ENCODE measurements around the gene CD34. TPM values are rescaled to one million over a fixed set of nuclear protein-coding genes. Genes with fewer than 3 reads are reported as not detected.

CD34 gene
- total RNA-seq, 1 donor from 2014 or later = 1.2 TPM

DNA sequence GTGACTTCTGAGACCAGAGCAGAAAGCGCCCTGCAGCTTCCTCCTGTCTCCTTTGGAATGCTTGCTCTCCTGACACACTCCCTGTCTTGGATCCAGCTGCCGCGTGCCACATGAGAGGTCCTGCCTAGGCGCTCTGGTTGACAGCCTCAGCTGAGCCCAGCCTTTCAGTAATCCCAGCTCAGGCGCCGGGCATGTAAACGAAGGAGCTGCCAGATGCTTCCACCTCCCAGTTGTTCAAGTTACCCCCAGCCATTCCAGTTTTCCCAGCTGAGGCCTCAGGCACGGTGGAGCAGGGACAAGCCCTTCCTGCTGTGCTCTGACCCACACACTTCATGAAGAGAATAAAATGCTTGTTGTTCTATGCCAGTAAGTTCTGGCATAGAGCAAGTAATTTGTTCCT is 14.3 kb upstream of the CD34 start:
- Mint-ChIP-seq H3K9me3 (peaks cover 4% of the 10 kb centered on the region), H3K36me3 (no peaks in the 10 kb centered on the region), H3K27ac (no peak overlapping the region), H3K4me3 (no peak overlapping the region), H3K4me1 (peaks cover 12% of the 10 kb centered on the region), H3K27me3 (ENCODE audit: low read depth) (peaks cover 50% of the 10 kb centered on the region)
- TF ChIP-seq, protein P1, sequence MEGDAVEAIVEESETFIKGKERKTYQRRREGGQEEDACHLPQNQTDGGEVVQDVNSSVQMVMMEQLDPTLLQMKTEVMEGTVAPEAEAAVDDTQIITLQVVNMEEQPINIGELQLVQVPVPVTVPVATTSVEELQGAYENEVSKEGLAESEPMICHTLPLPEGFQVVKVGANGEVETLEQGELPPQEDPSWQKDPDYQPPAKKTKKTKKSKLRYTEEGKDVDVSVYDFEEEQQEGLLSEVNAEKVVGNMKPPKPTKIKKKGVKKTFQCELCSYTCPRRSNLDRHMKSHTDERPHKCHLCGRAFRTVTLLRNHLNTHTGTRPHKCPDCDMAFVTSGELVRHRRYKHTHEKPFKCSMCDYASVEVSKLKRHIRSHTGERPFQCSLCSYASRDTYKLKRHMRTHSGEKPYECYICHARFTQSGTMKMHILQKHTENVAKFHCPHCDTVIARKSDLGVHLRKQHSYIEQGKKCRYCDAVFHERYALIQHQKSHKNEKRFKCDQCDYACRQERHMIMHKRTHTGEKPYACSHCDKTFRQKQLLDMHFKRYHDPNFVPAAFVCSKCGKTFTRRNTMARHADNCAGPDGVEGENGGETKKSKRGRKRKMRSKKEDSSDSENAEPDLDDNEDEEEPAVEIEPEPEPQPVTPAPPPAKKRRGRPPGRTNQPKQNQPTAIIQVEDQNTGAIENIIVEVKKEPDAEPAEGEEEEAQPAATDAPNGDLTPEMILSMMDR (IDR thresholded peaks at IDR 0.05; ENCODE audit: unreplicated experiment) = no peak
- no peak for DNase-seq (ENCODE audit: low spot score in 2 of 2, unreplicated experiment in 2 of 2)

DNA sequence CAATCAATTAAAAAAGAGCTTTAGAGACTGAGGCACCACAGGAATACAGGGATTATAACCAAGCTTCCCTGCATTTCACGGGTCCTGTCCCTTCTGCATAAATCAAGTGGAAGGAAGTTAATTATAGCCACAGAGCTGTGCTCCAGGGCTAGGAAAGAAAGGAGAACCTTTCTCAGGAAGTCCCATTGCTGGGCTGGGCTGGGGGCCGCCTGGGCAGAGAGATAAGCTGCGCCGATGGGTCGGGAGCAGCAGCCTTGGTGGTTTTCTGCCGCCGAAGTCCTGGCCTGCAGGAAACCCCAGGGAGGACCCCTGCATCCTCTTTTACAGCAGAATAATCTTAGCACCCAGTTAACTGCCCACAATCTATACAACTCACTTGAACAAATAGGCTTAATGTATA is 12.6 kb upstream of the CD34 start:
- Mint-ChIP-seq H3K27ac (no peak overlapping the region), H3K27me3 (ENCODE audit: low read depth) (peaks cover 53% of the 10 kb centered on the region), H3K4me3 (no peak overlapping the region), H3K36me3 (no peaks in the 10 kb centered on the region), H3K9me3 (no peaks in the 10 kb centered on the region), H3K4me1 (peaks cover 14% of the 10 kb centered on the region)
- TF ChIP-seq, protein P1 (IDR thresholded peaks at IDR 0.05; ENCODE audit: unreplicated experiment) = no peak
- DNase-seq (ENCODE audit: low spot score in 2 of 2, unreplicated experiment in 2 of 2) = no peak

DNA sequence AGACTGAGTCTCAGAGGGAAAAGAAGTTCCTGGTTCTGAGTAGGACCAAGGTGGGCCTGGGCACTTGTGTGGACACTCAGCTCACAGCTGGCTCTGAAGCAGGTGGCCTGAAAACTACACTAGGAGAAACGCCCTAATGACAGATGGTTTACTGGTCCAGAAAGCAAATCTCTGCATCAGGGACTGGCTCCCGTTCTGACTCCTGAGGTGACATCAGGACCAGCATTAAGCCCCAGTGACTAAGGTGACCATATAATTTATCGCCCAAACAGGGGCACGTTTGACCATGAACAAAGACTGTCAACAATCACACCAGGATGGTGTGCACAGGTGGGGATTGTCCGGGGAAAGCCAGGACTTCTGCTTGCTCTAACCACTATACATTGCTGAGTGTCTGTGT is 12.2 kb upstream of the CD34 start:
- DNase-seq (ENCODE audit: low spot score in 2 of 2, unreplicated experiment in 2 of 2) = no peak
- TF ChIP-seq, protein P1 (IDR thresholded peaks at IDR 0.05; ENCODE audit: unreplicated experiment) = no peak
- Mint-ChIP-seq H3K27ac (no peak overlapping the region), H3K9me3 (no peaks in the 10 kb centered on the region), H3K4me3 (no peak overlapping the region), H3K36me3 (no peaks in the 10 kb centered on the region), H3K4me1 (peaks cover 14% of the 10 kb centered on the region), H3K27me3 (ENCODE audit: low read depth) (peaks cover 49% of the 10 kb centered on the region)

DNA sequence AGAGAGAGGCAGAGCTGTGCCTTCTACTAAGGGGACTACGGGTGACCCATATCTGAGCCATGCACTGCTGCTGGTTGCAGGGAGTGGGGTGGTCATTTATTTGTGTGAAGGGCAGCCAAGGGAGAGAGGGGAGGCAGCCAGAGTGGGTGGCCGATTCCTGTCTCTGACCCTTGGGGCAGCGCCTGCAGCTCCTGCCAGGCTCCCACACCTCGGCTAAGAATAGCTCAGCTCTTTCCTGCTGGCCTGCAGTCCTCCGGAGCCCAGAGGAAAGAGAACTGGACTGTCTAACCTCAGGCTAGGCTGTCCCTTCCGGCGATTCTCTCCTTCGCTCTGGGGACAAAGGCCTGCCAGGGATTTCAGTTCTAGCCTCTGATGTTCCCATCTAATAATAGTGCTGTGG is 11.6 kb upstream of the CD34 start:
- no peak overlapping the region for H3K4me3 Mint-ChIP-seq
- TF ChIP-seq, protein P1 (IDR thresholded peaks at IDR 0.05; ENCODE audit: unreplicated experiment) = no peak
- H3K9me3 Mint-ChIP-seq = no peaks in the 10 kb centered on the region
- peaks cover 14% of the 10 kb centered on the region for H3K4me1 Mint-ChIP-seq
- H3K36me3 Mint-ChIP-seq = no peaks in the 10 kb centered on the region
- DNase-seq (ENCODE audit: low spot score in 2 of 2, unreplicated experiment in 2 of 2) = no peak
- no peak overlapping the region for H3K27ac Mint-ChIP-seq
- peaks cover 48% of the 10 kb centered on the region for H3K27me3 Mint-ChIP-seq (ENCODE audit: low read depth)

DNA sequence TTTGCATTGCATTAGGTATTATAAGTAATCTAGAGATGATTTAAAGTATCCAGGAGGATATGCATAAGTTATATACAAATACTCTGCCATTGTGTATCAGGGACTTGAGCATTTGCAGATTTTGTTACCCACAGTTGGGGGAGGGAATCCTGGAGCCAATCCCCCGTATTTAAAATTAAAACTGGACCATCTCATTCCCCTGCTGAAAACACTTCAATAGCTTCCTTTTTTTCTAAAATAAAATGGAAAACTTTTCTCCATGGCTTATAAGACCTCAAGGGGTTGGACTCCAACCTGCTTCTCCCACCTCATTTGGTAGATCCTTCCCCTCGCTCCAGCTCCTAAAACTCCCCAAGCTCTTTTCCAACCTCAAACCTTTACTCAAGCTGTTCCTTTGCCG is 10.4 kb upstream of the CD34 start:
- Mint-ChIP-seq H3K27me3 (ENCODE audit: low read depth) (peaks cover 43% of the 10 kb centered on the region), H3K4me1 (peaks cover 14% of the 10 kb centered on the region), H3K27ac (no peak overlapping the region), H3K9me3 (no peaks in the 10 kb centered on the region), H3K36me3 (no peaks in the 10 kb centered on the region), H3K4me3 (no peak overlapping the region)
- DNase-seq (ENCODE audit: low spot score in 2 of 2, unreplicated experiment in 2 of 2) = no peak
- TF ChIP-seq, protein P1 (IDR thresholded peaks at IDR 0.05; ENCODE audit: unreplicated experiment) = no peak

DNA sequence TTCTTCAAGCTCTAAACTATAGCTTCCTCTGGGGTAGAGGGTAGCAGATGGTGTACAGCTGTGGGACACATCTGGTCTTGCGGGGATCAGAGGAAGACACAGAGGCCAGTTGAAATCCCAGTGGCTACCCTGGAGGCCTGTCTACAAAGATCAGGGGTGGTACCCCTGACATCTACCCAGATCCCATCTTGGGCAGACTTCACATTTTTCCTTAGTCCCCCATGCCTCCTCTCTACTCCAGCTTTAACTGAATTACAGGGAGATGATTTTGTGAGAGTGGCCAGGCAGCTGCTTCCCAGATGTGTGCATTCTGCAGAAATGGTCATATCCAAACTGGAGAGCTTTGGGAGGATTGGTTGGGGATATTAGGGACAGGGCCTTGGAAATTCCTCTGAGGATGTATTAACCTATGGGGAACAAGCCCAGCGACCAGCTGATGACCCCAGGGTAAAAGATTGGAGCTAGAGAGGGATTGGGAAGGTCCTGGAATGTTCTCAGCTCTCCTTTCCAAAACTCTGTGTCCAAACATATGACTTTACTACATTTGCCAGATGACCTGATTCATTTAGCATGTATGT is 9.6 kb upstream of the CD34 start:
- no peaks in the 10 kb centered on the region for H3K9me3 Mint-ChIP-seq

More for the DNA sequence above, 9.6 kb upstream of the CD34 start:
- H3K27me3 Mint-ChIP-seq (ENCODE audit: low read depth) = peaks cover 43% of the 10 kb centered on the region
- peaks cover 14% of the 10 kb centered on the region for H3K4me1 Mint-ChIP-seq
- no peak overlapping the region for H3K27ac Mint-ChIP-seq
- DNase-seq (ENCODE audit: low spot score in 2 of 2, unreplicated experiment in 2 of 2) = no peak
- H3K36me3 Mint-ChIP-seq = no peaks in the 10 kb centered on the region
- no peak overlapping the region for H3K4me3 Mint-ChIP-seq
- TF ChIP-seq, protein P1 (IDR thresholded peaks at IDR 0.05; ENCODE audit: unreplicated experiment) = no peak

Measured in mesothelial cell of epicardium (in vitro differentiated cells).